Myocyte (in vitro differentiated cells): ENCODE data around the gene CCDC80. TPM values are rescaled to one million over a fixed set of nuclear protein-coding genes. Genes with fewer than 3 reads are reported as not detected.
"Not testable (repeated sequence)": the region's sequence is repeated elsewhere in the genome, so short reads cannot be mapped to it uniquely, and the experiment has no call there.

Experiments used
- DNase-seq: peaks from one replicate; pipeline ENCODE4 v3.0.0-alpha.2; 2012; ENCODE audit warnings: low read depth
- total RNA-seq: library from RNA; depleted of rRNA; stranded (reverse); fragments of >200 nt; gene quantifications from 2 replicates; pipeline ENCODE4 v1.2.3, GENCODE V29; 2014

The CCDC80 gene
- total RNA-seq, 1 donor from 2014 or later, result 77.2 TPM

DNA sequence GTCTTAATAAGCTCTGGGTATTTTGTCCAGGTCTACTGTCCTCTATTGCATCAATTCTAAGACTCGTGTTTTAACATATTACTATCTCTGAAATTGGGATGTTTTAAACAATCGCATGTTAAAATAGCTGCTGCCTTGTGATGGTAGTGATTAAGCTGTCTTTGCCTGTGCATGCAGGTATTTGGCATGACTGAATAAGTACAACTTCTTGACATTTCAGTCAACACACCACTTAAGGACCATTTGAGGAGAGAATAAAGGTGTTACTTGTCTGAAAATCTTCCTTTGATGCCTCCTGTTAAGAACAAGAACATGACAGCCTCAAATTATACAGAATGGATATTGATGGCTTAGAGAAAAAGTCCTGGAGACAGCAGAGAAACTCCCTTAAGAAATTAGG, 46.1 kb downstream of the CCDC80 start:
- DNase-seq, result no peak

DNA sequence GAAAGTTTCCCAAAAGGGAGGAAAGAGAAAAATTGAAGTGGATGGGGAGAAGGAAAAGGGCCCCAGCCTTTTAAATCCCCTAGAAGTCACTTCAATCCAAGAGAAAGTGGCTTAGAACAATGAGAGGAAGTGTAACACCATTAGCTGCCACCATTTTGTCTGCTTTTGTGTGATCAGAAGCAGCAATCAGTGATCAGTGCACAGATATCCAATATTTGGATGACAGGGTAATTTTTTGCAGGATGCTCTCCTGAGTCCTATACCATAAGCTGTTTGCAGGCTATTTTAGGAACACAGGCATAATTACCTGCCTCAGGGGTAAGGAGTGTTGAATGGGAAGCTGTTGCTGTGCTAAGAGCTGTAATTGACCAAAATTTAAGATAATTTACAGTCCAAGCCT, 47.7 kb downstream of the CCDC80 start:
- DNase-seq, result no peak

DNA sequence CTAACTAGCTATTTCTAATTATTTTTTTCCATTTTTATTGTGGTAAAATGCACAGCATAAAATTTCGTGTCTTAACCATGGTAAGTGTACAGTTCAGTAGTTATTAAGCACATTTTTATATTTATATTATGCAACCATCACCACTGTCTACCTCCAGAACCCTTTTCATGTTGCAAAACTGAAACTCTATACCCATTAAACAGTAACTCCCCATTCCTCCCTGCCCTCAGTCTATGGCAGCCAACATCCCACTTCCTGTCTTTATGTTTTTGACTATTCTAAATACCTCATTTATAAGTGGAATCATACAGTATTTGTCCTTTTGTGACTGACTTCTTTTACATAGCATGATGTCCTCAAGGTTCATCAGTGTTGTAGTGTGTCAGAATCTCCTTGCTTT, 53.6 kb downstream of the CCDC80 start:
- DNase-seq, result no peak

DNA sequence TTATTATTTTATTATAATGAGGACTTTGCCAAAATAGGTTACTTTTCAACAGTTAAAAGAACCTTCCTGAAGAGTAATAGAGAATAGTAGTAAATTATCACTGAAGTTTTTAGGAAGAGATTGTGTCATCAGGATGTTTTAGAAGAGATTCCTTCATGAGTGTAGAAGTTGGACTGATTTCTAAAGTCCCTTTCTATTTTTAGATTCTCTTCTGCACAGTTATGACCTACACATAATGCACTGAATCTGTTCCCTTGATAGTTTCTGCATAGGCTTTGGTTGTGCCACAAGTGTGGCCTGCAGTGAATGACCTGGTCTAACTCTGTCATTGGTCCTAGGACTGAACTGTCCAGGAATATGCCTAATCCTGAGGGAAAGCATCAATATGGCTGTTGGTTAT, 55.2 kb downstream of the CCDC80 start:
- no peak for DNase-seq

DNA sequence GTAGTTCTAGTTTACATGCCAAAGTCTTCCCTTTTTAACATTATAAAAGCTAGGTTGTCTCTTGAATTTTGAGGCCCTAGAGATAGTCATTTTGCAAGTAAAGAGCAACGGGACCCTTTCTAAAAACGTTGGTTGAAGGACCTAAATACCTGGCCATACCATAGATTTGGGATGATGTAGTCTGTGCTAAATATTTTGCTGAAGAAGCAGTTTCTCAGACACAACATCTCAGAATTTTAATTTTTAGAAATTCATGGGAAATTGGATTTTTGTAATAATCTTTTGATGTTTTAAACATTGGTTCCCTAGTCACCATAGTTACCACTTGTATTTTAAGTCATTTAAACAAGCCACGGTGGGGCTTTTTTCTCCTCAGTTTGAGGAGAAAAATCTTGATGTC, 57.8 kb downstream of the CCDC80 start:
- DNase-seq, result no peak

DNA sequence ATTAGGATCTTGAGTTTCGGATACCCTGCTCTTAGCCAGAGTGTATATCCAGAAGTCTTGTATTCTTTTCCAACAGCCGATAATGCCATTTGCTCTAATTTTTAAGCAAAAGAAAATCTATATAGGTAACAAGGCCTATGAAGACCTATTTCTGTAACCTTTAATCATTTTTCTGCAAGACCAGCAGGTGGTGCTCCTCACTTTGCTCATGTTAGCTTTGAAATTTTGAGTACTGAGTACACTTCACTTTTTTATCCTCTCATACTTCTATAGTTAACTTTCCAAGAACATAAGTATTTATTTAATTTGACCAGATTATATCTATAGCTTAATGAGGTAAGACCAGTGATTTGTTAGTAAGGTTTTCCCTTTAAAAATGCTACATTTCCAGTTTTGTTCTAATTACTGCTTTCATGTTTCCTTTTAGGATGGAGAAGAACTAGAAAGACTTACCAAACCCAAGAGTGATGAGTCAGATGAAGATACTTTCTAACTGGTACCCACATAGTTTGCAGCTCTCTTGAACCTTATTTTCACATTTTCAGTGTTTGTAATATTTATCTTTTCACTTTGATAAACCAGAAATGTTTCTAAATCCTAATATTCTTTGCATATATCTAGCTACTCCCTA, 58.6 kb downstream of the CCDC80 start:
- peak; percentile 65 for DNase-seq

DNA sequence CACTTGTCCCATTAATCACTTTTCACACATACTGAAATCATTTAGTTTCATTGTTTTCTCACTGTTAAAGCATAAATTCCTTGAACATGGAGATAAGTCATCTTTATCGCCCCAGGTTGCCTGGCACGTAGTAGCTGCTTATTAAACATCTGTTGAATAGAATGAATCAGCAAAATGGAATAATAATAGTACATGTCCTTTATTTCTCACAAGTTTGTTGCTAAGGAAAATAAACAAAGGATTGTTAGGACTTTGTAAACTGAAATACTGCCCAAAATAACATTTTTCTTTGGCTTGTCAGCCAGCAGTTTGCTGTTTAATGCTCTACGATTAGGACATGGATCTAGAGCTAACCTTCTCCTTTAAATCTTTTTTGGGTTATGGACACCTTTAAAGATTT, 61.2 kb downstream of the CCDC80 start:
- no peak for DNase-seq

DNA sequence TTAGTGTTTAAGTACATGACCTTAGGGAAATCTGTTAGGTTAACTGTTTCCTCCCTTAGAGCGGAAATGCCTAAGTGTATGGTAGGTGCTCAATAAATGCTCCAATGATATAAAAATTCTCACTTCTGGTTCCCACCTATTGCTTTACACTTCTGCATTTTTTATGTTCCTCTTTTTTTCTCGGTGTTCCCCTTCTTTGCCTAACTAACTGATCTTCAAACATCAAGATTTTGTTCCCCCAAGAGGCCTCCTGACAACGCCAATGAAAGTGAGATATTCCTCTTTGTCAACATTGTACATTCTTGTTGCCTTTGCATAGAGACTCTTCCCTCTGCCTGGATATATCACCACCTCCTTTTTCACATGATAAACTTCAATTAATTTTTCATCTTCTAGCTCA, 61.7 kb downstream of the CCDC80 start:
- DNase-seq, result no peak

DNA sequence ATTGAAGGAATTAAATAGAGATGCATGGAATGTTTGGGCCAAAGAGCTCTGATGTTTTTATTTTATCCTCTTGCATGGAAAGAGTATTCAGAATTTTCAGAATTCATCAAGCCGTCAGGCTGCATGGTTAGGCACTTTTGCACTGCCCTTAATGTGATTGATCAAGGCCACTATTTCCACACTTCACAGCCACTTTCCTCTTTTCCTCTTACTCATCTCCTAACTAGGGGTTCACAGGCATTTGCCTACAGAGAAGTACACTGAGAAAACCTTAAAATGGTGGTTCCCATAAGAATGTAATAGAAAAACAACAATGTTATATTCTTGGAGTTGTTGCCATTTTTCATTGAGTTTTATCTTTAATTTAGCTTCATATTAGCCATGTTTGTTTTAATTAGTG, 68.2 kb downstream of the CCDC80 start:
- DNase-seq, result no peak

DNA sequence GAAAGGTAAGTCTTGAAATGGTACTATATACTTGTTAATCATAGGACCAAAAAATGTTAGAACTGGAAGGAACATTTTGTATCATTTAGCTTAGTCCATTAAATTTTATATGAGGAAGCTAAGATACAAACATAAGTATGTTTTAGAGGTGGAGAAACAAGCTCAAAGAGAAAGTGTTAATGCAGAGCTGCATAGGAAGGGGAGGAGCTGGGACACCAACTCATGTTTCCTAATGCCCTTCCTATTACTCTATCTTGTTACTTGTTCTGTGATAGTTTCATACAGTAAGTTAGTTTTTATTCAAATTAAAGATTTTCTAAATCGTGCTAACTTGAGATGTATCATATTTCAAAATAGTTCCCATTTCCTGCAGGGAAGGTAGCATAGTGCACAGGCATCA, 71.7 kb downstream of the CCDC80 start:
- DNase-seq, result no peak

DNA sequence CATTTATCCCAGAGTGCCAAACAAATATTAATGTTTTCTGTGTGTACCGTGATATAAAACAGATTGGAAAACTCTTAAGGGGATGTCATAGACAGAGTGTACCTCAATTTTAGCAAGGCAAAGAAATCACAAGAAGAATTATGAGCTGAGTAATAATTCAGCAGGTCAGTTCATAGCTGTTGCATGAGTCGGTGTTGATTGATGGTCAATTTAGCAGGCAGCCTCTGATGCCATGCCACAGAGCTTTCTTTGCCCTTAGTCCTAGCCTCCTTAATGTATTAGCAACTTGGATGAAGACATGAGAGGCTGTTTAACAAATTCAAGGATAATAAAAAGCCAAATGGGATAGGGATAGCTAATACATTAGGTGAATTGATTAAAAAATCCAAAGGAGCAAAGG, 72.3 kb downstream of the CCDC80 start:
- peak; percentile 37 for DNase-seq

DNA sequence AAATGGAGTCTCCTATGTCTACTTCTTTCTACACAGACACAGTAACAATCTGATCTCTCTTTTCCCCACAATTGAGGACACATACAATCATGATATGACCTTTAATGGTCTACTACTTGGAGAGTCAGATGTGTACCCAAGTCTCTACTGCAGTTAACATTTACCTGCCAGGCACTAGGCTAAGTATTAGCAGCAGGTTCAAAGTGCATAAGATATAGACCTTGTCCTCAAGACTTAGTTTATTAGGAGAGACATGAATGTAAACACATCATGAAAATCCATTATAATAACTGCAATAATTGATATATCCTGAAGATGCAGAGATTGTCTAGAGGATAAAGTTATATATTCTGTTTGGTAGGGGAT, 76.0 kb downstream of the CCDC80 start:
- DNase-seq, result no peak

DNA sequence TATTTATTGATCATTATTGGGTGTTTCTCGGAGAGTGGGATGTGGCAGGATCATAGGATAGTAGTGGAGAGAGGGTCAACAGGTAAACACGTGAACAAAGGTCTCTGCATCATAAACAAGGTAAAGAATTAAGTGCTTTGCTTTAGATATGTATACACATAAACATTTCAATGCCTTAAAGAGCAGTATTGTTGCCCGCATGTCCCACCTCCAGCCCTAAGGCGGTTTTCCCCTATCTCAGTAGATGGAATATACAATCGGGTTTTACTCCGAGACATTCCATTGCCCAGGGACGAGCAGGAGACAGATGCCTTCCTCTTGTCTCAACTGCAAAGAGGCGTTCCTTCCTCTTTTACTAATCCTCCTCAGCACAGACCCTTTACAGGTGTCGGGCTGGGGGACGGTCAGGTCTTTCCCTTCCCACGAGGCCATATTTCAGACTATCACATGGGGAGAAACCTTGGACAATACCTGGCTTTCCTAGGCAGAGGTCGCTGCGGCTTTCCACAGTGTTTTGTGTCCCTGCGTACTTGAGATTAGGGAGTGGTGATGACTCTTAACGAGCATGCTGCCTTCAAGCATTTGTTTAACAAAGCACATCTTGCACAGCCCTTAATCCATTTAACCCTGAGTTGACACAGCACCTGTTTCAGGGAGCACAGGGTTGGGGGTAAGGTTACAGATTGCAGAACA, 76.5 kb downstream of the CCDC80 start:
- DNase-seq, result not testable (repeated sequence)

DNA sequence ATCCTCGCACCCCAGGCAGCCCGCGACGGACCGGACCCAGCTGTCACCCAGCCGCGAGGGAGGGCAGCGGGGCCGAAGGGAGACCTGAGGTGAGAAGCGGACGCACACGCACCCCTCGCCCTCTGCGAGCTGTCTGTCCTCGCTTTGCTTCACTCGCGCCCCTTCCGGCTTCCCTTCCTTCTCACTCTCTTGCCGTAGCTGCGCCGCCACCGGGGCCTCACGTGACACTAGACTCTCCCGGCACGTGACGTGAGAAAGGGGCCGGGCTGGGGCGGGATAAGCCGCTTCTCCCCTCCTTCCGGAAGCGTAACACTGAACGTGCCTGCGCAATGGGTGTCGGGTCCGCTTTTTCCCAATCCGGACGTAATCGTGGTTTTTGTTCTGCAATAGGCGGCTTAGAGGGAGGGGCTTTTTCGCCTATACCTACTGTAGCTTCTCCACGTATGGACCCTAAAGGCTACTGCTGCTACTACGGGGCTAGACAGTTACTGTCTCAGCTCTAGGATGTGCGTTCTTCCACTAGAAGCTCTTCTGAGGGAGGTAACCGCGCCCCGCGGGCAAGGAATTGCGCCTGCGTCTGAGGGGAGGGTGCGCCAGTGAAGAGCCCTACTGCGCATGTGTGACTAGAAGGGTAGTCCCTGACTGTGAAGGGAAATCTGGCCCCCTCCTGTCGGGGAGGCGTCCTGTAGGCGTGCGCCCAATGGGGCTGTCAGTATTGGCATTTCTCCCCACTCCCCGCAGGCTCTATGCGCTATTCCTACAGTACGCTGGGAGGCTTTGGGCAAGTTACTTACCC, 79.0 kb downstream of the CCDC80 start, which contains the start of the genes ATG3 and SLC35A5:
ATG3 (minus strand) TSS at position 229 of the 796 bp plus-strand sequence. CDS start 434 bp downstream, outside the sequence.
SLC35A5 (plus strand) TSS at position 312 of the 796 bp plus-strand sequence. CDS start 1,359 bp downstream, outside the sequence.
- peak; percentile 99 for DNase-seq

DNA sequence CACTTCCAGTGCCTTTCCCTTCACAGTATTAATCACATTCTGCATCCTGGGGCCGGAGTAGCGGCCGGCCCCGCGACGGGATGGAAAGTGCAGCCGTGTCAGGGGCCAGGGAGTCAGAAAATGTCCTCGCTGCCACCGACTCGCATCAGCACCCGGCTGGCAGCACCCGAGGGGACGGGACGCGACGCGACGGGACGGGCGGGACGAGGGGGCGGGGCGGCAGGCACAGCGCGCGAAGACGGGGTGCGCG, 79.5 kb downstream of the CCDC80 start:
- no peak for DNase-seq

DNA sequence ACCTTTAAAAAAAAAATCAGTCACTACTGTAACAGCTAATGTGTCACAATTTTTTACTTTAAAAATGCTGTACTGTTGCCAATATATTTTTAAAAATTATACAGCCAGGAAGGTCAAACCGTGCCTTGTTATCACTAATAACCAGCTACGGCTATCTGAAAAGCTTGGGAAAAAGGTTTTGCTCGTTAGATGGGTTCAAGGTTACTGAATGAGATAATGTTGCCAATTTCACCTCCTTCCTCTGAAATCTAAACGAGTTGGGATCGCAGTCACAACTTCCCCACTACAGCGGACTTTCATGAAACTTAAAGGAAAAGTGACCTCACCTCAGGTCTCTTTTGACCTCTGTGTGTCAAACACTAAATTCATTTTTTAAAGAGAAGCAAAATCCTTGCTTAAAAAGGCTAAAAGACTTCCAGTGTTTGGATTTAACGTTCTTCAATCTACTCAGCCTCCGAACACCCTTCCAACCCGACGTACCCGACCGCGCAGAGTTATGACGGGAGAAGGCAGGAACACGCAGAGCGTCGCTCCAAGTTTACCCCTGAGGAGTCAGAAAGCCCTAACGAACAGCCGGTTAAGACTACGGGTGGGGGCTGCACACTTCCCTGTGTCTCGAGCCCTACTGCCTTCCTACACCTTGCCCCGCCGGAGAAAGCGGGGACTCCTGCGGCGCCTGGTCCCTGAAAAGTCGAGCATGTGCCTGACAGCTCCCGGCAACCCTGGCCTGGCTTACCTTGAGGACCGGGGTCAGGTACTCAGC, 80.0 kb downstream of the CCDC80 start:
- peak; percentile 88 for DNase-seq

DNA sequence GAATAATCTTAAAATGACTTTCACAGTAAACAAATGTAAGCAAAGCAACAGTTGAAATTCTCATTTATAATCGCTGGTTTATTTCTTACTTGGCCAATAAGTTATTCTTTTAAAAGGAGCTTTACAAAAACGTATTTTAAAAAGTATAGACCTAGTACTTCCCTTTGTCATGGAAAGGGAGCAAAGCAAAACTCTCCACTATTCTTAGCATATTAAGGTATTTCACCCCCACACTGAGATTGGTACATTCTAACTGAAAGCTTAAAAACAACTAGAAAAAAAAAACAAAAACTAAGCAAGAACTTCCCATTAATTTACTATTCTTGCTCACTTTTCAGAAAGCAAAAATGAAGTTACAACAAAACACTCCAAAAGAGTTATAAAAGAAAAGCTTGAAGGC, 80.6 kb downstream of the CCDC80 start:
- no peak for DNase-seq

DNA sequence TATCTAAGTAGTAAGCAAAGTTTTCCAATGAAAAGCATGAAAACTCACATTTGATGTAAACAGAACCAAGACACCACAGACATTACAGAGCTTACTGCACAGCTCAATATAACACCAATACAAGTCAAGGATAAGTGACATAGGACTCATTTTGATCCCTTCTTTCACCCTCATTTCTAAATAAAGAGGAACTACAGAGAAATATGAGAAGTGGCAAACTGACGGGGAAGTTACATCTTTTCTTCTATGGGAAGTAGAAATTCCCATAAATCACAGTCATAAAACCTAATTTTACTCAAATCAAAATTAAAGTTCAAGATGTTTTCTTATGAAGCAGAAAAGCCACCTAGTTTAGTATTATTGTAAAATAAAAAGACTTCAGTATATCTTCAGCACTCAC, 83.0 kb downstream of the CCDC80 start:
- DNase-seq, result no peak

DNA sequence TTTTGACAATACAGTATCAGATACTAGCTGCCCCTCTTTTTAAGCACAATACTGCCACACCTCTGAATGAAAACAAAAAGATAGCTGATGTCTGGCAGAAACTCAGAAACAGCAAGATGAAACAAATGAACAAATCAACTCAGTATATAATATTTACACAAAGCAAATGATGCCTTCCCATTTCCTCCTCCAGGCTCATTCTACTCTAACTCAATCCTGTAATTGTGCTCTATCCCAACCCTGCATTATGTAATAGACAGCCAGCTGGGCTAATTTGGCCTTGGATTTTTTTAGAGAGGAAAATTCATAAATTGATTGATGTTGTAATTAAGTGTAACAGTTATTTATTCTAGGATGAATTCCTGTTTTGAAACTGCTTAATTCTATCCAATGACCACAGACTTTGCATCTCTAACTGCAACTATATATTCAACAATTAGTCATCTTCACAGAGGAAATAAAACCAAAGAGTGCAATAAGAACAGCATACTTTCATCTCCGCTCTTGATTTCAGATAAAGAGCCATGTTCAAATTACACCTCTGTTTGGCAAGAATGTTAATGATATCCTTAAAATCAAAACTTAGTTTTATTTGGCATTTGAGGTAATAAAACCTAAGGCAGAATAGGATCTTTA, 85.3 kb downstream of the CCDC80 start:
- no peak for DNase-seq

DNA sequence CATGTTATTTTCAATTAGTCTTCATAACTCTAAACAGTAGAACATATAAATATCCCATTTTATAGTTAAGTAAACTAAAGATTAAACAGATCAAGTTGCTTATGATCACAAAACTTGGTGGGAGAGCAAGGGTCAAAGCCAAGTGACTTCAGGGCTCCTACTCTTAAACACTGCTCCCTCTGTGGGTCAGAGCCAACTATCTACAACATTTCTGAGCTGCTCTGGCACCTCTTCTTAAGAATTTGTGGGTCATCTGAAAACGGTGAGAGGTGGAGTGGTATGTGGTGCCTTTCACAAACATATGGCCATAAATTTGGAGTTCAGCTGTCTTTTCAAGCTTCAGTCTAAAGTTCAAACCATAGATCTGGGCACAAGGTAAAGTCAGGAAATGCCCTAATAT, 90.1 kb downstream of the CCDC80 start:
- DNase-seq, result no peak
